Parathyroid adenoma (tissue), 2 donors: ENCODE measurements around the gene ARMH3.

Experiments used
- H2AFZ ChIP-seq: fragments of 300-600 bp; sonication (generic); one replicate; pipeline ENCODE4 v1.7.0; 2017; ENCODE audit warnings: antibody characterized with exemption, mild to moderate bottlenecking
- H3K27ac ChIP-seq: fragments of 300-600 bp; sonication (generic); one replicate; pipeline ENCODE4 v1.7.0; 2017
- H3K27me3 ChIP-seq: fragments of 300-600 bp; sonication (generic); one replicate; pipeline ENCODE4 v1.7.0; 2017; ENCODE audit warnings: low read length; ENCODE audit not compliant: control insufficient read depth, insufficient read depth
- H3K36me3 ChIP-seq: fragments of 300-600 bp; sonication (generic); one replicate; pipeline ENCODE4 v1.7.0; 2017; ENCODE audit warnings: low read length; ENCODE audit not compliant: control insufficient read depth, insufficient read depth
- H3K4me1 ChIP-seq: fragments of 300-600 bp; sonication (generic); one replicate; pipeline ENCODE4 v1.7.0; 2017; ENCODE audit warnings: control low read depth
- H3K4me2 ChIP-seq: fragments of 300-600 bp; sonication (generic); one replicate; pipeline ENCODE4 v1.7.0; 2017; ENCODE audit warnings: low read length
- H3K4me3 ChIP-seq: fragments of 300-600 bp; sonication (generic); one replicate; pipeline ENCODE4 v1.7.0; 2017; ENCODE audit warnings: low read depth, low read length
- H3K79me2 ChIP-seq: fragments of 300-600 bp; sonication (generic); one replicate; pipeline ENCODE4 v1.7.0; 2017; ENCODE audit warnings: control low read depth
- H3K9ac ChIP-seq: fragments of 300-600 bp; sonication (generic); one replicate; pipeline ENCODE4 v1.7.0; 2017; ENCODE audit warnings: mild to moderate bottlenecking
- H3K9me3 ChIP-seq: fragments of 300-600 bp; sonication (generic); one replicate; pipeline ENCODE4 v1.7.0; 2017; ENCODE audit warnings: low read length; ENCODE audit not compliant: control insufficient read depth
- TF ChIP-seq, protein P1 (sequence below): fragments of 300-600 bp; sonication (generic); IDR thresholded peaks from one replicate; pipeline ENCODE4 v1.7.0; 2017; ENCODE audit warnings: antibody characterized with exemption, mild to moderate bottlenecking
- donor health status: primary hyperparathyroidism.

Gene ARMH3

GRCh38 chr10:101858723-101859500 lies 197.1 kb downstream of the ARMH3 start:
- Histone ChIP-seq H3K36me3 (peaks cover 3% of the 10 kb centered on the region), H3K9me3 (no peaks in the 10 kb centered on the region), H3K27me3 (no peaks in the 10 kb centered on the region), H3K4me1 (no peaks in the 10 kb centered on the region), H2AFZ (no peak overlapping the region), H3K27ac (no peak overlapping the region), H3K4me2 (no peak overlapping the region), H3K4me3 (no peak overlapping the region), H3K79me2 (peaks cover 9% of the 10 kb centered on the region), H3K9ac (no peak overlapping the region)
- TF ChIP-seq, protein P1, sequence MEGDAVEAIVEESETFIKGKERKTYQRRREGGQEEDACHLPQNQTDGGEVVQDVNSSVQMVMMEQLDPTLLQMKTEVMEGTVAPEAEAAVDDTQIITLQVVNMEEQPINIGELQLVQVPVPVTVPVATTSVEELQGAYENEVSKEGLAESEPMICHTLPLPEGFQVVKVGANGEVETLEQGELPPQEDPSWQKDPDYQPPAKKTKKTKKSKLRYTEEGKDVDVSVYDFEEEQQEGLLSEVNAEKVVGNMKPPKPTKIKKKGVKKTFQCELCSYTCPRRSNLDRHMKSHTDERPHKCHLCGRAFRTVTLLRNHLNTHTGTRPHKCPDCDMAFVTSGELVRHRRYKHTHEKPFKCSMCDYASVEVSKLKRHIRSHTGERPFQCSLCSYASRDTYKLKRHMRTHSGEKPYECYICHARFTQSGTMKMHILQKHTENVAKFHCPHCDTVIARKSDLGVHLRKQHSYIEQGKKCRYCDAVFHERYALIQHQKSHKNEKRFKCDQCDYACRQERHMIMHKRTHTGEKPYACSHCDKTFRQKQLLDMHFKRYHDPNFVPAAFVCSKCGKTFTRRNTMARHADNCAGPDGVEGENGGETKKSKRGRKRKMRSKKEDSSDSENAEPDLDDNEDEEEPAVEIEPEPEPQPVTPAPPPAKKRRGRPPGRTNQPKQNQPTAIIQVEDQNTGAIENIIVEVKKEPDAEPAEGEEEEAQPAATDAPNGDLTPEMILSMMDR: no peak

DNA sequence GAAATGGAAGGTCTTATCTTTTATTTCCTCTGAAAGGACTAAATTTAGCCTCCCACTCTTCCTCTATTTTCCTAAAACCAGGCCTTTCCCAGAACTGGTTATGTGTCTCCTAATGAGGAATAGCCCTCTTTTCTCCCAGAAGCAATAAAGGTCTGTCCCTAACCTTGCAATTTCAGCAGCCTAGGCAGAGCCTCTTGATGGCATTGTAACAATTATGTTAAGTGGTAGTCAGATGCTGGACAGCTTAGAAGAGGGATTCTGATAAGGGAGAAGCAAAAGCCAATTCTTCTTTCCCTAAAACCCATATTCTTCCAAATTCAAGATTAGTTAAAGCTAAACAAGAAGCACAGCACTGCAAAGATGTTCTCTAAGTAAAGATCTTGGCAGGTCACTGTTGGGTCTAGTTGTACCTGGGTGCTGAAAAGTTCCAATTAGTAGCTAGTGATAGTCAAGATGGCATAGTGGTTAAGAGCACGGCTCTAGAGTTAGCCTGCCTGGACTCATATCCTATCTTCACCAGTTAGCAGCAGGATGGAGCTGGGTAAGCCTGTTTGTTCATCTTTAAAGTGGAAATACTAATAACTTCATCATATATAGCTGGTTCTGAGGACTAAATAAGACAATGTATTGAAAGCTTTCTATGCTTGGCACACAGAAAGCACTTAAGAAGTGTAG lies 198.0 kb downstream of the ARMH3 start:
- Histone ChIP-seq H3K27me3 (no peaks in the 10 kb centered on the region), H3K4me1 (no peaks in the 10 kb centered on the region), H3K79me2 (peaks cover 9% of the 10 kb centered on the region), H3K9ac (no peak overlapping the region), H3K27ac (no peak overlapping the region), H3K4me3 (no peak overlapping the region), H3K36me3 (peaks cover 3% of the 10 kb centered on the region), H2AFZ (no peak overlapping the region), H3K9me3 (no peaks in the 10 kb centered on the region), H3K4me2 (no peak overlapping the region)
- TF ChIP-seq, protein P1: no peak

- H3K9me3 ChIP-seq: no peaks in the 10 kb centered on the region
- H3K79me2 ChIP-seq: peaks cover 9% of the 10 kb centered on the region
- H3K27me3 ChIP-seq: no peaks in the 10 kb centered on the region
- no peaks in the 10 kb centered on the region for H3K4me1 ChIP-seq
- H3K27ac ChIP-seq: no peak overlapping the region
- H3K4me2 ChIP-seq: no peak overlapping the region
- peaks cover 3% of the 10 kb centered on the region for H3K36me3 ChIP-seq
- no peak overlapping the region for H2AFZ ChIP-seq
- TF ChIP-seq, protein P1: no peak
- H3K4me3 ChIP-seq: no peak overlapping the region
- no peak overlapping the region for H3K9ac ChIP-seq
Measured at GRCh38 chr10:101856626-101857025, 199.3 kb downstream of the ARMH3 start.

DNA sequence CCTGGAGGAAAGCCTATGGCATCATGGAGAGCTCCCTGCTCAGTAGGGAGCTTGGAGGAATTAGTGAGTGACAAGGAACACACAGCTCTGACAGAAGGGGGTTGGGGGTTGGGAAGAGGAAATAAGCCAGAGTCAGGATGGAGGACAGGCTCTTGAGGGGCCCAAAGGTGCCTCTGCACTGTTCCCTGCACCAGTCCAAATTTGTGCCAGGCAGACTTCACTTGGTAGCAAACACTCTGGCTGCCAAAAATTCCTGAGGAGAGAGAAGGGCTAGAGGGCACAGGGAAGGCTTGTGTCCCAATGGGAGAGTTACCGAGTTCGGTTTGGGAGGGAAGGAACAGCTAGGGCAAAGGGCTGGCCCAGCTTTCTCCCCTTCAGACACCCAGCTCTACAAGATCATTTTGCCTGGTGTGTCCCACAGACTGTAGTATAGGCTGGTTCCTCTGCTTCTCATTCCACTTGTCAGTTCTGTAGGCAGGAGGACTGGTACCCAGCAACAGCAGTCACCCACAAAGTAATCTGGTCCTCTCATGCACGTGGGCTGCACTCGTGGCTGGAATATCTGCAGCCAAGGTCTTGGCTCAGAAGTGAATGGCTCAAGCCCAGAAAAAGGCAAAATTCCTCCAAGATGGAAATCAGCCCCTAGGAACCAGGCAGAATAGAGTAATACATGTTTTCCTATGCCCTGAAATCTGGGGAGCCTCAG lies 204.4 kb downstream of the ARMH3 start:
- no peaks in the 10 kb centered on the region for H3K4me1 ChIP-seq

More for the DNA sequence above, 204.4 kb downstream of the ARMH3 start:
- no peak overlapping the region for H3K4me2 ChIP-seq
- no peaks in the 10 kb centered on the region for H3K27me3 ChIP-seq
- no peaks in the 10 kb centered on the region for H3K36me3 ChIP-seq
- peaks cover 3% of the 10 kb centered on the region for H3K79me2 ChIP-seq
- H3K9ac ChIP-seq: no peak overlapping the region
- no peak overlapping the region for H3K4me3 ChIP-seq
- H3K27ac ChIP-seq: no peak overlapping the region
- no peak overlapping the region for H2AFZ ChIP-seq
- TF ChIP-seq, protein P1: no peak
- no peaks in the 10 kb centered on the region for H3K9me3 ChIP-seq
